GM21786 (cell line): ENCODE data around the gene FCER1G.

ENCODE experiments used
- ATAC-seq: cut with Tn5 transposase; IDR thresholded peaks from one replicate; pipeline ENCODE4 v1.9.1; 2021; ENCODE audit not compliant: unreplicated experiment

Gene FCER1G

DNA sequence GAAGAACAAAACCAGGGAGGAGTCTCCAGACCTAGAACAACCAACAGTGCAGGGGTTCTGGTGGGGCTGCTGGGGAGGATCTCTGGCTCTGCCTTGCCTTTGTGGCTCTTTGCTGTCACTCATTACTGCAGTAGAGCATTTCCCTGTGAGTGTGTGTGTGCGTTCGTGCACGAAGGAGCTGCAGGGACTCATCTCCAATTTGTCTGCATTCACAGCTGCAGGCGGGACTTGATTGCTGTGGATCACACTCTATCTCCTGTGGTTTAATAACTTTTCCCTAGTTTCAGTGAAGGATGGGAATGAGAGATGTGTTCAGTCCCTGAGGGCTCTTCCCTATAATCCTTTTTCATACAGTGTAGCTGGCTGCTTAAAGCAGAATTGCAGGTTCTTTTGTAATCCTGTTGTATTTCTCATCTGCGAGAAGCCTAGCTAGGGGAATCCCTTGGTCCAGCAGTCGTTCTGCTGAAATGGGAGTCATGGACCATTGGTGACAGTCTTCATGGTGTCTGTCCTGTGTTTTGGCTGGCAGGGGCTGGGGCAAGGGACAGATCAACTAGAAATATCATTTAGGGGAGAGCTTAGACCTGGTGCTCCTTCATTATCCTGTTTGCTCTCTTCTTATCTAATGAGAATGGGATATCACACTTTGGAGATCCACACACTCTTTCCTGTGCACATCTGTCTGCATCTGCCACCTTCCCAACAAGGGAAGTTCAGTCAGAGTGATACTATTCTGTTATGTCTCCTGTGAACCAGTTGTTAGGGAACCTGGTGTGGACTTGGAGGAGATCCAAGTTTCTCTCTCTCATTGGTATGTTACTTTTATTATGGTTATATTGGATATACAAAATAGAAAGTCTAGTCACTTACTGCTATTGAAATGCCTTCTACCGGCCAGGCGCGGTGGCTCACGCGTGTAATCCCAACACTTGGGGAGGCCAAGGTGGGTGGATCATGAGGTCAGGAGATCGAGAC is 46.5 kb downstream of the FCER1G start:
- no peak for ATAC-seq

DNA sequence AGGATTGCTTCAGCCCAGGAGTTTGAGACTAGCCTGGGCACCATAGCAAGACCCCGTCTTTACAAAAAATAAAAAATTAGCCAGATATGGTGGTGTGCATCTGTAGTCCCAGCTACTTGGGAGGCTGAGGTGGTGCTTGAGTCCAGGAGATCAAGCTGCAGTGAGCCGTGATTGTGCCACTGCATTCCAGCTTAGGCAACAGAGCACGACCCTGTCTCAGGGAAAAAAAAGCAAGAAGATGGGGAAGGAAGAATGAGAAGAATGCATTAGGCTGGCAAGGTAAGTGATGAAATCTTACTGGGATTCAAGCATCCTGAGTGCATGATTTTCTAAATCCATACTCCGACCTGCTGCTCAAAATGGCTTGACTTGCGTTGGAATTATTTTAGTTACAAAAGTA is 50.2 kb downstream of the FCER1G start:
- no peak for ATAC-seq

DNA sequence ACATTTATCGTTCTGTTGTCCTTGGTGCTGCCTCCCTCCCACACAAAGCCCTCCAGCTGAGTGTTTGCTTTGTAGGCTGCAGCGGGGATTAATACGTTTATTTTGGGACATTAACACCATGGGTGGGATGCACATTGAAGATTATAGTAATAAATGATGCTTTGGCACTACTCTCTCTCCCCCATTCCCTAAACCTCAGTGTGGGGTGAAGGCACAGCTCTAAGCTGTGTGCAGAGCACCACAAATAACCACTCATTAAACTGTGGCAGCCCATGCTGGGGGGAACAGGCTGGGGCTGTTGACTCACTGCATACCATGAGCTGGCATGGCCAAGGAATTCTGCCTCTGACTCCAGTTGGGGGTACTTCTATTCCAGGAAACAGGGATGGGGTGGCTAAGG is 51.1 kb downstream of the FCER1G start:
- no peak for ATAC-seq

DNA sequence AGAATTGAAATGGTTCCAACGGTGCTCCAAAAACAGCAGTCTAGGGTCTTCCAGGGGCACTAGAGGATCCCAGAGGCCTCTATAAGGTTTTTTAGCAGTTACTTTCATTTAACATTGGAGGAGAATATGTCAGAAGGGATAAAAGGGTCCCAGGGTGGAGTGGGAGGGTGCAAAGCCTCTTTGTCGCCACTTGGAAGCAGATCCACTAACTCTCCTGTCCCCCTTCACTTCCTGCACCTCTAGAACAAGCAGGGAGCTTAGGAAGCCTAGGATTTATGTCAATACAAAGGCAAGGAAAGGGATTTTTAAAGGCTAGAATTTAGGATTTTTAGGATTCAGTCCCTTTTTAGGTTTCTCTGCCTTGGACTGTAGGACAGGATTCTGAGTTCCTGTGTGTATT is 51.7 kb downstream of the FCER1G start:
- no peak for ATAC-seq

DNA sequence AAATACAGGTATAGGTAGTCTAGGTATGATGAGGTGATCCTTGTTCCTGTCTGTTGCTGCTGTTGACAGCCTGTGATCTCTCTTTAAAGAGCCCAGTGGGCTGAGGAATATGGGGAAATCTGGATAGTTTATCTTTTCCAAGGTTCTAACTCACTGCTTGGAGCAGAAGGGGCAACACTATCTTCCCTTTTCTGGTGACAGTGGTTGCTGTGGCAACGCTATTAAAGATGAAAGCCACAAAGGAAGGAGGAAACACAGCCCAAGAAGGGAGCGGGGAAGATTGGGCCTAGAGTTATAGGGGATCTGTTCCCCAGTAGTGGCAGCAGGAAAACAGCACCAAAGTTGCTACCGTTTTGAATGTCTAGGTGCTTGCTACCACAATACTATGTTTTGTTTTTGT is 52.2 kb downstream of the FCER1G start:
- ATAC-seq = no peak
